Kidney epithelial cell (primary cell): Measurements from ENCODE around the gene MTG1. TPM values are rescaled to one million over a fixed set of nuclear protein-coding genes. Genes with fewer than 3 reads are reported as not detected.

Experiments
- DNase-seq: peaks from one replicate; pipeline ENCODE4 v3.0.0-alpha.2; 2010; ENCODE audit warnings: low read depth
- H3K27me3 ChIP-seq: 2 replicates; pipeline ENCODE4 v1.6.0; 2011; ENCODE audit warnings: low read length; ENCODE audit not compliant: control insufficient read depth, insufficient read depth
- H3K36me3 ChIP-seq: 2 replicates; pipeline ENCODE4 v1.5.1; 2011; ENCODE audit warnings: low read length; ENCODE audit not compliant: control insufficient read depth, insufficient read depth
- H3K4me3 ChIP-seq: 2 replicates; pipeline ENCODE4 v1.5.1; 2011; ENCODE audit warnings: low read depth, mild to moderate bottlenecking, control low read depth, low read length
- total RNA-seq: library from RNA; depleted of rRNA; stranded (reverse); fragments of >200 nt; gene quantifications from 2 replicates; pipeline ENCODE4 v1.2.3, GENCODE V29; 2015
- TF ChIP-seq, protein P1 (sequence below): IDR thresholded peaks from 2 replicates; pipeline ENCODE4 v1.5.1; 2011; ENCODE audit warnings: mild to moderate bottlenecking, moderate library complexity, low read length, control low read depth, inconsistent platforms; ENCODE audit not compliant: insufficient read depth, poor library complexity, severe bottlenecking

The MTG1 gene
- total RNA-seq, 1 donor from 2014 or later: 26.7 TPM

DNA sequence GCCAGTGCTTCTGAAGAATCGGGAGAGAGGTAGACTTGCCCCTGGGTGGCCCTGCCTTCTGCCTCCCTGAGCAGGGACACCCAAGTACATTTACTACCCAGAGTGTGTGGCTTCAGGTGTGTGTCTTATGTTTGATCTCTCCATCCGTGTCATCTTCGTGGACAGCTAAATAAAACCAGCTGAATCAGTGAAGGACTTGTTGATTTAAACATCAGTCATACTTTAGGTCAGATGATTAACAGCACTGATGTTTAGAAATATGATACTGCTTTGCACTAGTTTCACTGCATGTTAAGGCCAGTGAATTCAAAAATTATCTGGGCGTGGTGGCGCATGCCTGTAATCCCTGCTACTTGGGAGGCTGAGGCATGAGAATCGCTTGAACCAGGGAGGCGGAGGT, 4.0 kb downstream of the MTG1 start:
- Histone ChIP-seq H3K36me3 (peaks cover 4% of the 10 kb centered on the region), H3K27me3 (no peaks in the 10 kb centered on the region), H3K4me3 (no peak overlapping the region)
- DNase-seq: no peak
- TF ChIP-seq, protein P1, sequence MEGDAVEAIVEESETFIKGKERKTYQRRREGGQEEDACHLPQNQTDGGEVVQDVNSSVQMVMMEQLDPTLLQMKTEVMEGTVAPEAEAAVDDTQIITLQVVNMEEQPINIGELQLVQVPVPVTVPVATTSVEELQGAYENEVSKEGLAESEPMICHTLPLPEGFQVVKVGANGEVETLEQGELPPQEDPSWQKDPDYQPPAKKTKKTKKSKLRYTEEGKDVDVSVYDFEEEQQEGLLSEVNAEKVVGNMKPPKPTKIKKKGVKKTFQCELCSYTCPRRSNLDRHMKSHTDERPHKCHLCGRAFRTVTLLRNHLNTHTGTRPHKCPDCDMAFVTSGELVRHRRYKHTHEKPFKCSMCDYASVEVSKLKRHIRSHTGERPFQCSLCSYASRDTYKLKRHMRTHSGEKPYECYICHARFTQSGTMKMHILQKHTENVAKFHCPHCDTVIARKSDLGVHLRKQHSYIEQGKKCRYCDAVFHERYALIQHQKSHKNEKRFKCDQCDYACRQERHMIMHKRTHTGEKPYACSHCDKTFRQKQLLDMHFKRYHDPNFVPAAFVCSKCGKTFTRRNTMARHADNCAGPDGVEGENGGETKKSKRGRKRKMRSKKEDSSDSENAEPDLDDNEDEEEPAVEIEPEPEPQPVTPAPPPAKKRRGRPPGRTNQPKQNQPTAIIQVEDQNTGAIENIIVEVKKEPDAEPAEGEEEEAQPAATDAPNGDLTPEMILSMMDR: no peak

DNA sequence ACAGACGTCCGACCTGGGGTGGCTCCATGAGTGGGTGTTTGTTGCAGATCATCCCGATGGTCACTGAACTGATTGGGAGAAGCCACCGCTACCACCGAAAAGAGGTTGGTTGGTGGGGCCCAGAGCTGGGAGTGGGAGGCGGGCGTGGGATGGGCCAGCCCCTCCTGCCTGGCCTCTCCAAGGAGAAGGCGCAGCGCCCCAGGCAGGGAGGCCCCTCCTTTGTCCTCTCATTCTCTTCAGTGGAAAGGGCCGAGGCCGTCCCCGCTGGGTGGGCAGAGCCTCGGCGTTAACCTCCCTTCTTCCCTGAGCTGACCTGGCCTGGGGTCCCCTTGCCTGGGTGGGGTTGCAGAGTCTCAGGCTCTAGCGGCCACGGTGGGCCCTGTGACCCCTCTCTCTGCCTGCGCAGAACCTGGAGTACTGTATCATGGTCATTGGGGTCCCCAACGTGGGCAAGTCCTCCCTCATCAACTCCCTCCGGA, 5.2 kb downstream of the MTG1 start:
- Histone ChIP-seq H3K27me3 (no peaks in the 10 kb centered on the region), H3K36me3 (peaks cover 4% of the 10 kb centered on the region), H3K4me3 (no peak overlapping the region)
- TF ChIP-seq, protein P1: no peak
- DNase-seq: no peak

DNA sequence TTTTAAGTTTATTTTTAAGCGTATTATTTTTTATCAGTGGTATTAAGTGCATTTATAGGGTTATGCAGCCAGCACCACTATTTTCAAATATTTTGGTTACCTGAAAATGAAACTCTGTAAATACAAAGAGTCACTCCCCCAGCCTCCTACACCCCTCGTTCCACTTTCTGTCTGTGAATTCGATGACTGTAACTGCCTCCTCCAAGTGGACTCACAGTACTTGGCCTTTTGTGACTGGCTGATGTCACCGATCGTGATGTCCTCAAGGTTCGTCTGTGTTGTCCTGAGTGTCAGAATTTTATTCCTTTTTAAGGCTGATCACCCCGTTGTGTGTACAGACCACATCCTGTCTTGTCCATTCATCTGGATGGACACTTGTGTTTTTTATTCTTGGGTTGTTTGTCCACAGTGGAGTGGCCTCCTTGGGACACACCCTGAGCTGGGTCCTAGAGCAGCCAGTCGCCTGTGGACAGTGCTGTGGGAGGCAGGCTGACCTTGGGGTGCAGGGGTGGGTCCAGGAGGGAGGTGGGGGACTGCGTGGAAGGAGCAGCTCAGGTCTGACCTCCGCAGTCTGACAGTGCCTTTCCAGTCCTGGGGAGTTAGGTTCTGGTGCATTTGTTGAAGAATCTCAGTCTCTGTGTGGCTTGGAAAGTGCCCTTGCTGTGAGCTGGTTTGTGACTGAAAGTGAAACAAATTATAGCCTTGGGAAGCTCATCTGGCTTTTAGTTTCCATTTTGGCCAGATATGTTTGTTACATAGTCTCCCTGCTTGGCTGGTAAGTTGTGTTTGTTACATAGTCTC, 6.9 kb downstream of the MTG1 start:
- Histone ChIP-seq H3K36me3 (peaks cover 4% of the 10 kb centered on the region), H3K4me3 (no peak overlapping the region), H3K27me3 (no peaks in the 10 kb centered on the region)
- TF ChIP-seq, protein P1: no peak
- no peak for DNase-seq

DNA sequence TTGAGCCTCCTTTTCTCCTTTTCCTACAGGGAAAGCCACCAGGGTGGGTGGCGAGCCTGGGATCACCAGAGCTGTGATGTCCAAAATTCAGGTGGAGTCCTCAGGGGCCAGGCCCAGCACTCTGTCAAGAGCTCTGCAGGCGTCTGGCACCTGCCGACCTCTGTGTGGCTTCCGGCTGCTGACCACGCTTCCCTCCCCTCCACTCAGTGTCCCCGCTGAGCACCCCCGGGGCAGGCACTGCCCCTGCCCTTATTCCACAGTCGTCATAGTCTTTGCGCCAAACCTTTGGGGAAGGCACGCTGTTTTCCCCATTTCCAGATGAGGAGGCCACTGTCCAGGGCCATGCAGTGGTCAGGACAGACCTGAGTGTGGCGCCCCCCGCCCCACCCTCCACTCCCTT, 7.5 kb downstream of the MTG1 start:
- Histone ChIP-seq H3K4me3 (no peak overlapping the region), H3K27me3 (no peaks in the 10 kb centered on the region), H3K36me3 (peaks cover 3% of the 10 kb centered on the region)
- no peak for DNase-seq
- TF ChIP-seq, protein P1: no peak

DNA sequence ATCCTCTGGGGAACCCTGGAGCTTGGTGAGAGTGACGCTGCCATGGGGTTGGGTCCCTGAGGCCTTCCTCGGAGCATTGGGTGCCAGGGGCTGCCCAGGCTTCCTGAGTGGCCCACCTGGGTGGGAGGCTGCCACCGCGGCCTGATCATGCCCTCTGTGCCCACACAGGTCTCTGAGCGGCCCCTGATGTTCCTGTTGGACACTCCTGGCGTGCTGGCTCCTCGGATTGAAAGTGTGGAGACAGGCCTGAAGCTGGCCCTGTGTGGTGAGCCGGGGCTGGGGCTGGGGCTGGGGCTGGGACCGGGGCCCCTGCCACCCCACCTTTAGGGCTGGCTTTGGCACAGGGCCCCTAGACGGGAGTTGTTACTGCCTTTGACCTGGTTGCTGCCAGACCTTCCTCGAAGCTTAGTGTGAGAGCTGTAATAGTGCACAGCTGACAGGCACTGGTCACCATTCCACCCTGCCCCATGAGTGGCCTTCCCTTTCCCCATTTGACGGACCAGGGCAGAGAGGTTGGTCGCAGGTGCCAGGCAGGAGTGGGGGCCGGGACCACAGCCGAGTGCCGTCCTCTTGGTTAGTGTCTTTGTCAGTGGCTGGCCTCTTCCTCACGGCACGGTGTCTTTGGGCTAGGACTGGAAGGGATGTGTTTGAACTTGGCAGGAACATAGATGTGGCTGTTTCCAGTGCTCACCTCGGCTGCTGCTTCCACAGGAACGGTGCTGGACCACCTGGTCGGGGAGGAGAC, 8.2 kb downstream of the MTG1 start:
- TF ChIP-seq, protein P1: no peak
- no peaks in the 10 kb centered on the region for H3K27me3 ChIP-seq
- DNase-seq: no peak
- no peak overlapping the region for H3K4me3 ChIP-seq
- peaks cover 3% of the 10 kb centered on the region for H3K36me3 ChIP-seq
